Liver (tissue), 3 donors: ENCODE measurements around the gene NUDT16.

ENCODE experiments used
- GABPA ChIP-seq, 2 donors: IDR thresholded peaks in 1 of 2; conservative IDR thresholded peaks in 1 of 2; 2 replicates each; pipeline ENCODE4 v1.6.1; 2016; ENCODE audit warnings: antibody characterized with exemption in 2 of 2, mild to moderate bottlenecking in 1 of 2, moderate library complexity in 1 of 2
- HNF4A ChIP-seq, 2 donors: conservative IDR thresholded peaks; 2 replicates each; pipeline ENCODE4 v1.6.1; 2016; ENCODE audit warnings: antibody characterized with exemption in 2 of 2, mild to moderate bottlenecking in 2 of 2
- JUND ChIP-seq, 2 donors: IDR thresholded peaks; 2 replicates each; pipeline ENCODE4 v1.6.1; 2016; ENCODE audit warnings: antibody characterized with exemption in 2 of 2
- MAX ChIP-seq: IDR thresholded peaks from 2 replicates; pipeline ENCODE4 v1.6.1; 2016; ENCODE audit warnings: antibody characterized with exemption
- RAD21 ChIP-seq, 2 donors: IDR thresholded peaks; 2 replicates each; pipeline ENCODE4 v1.6.1; 2016; ENCODE audit warnings: antibody characterized with exemption in 2 of 2, mild to moderate bottlenecking in 2 of 2
- REST ChIP-seq: IDR thresholded peaks from 2 replicates; pipeline ENCODE4 v1.6.1; 2016; ENCODE audit warnings: antibody characterized with exemption, mild to moderate bottlenecking
- YY1 ChIP-seq: IDR thresholded peaks from 2 replicates; pipeline ENCODE4 v1.6.1; 2016; ENCODE audit warnings: antibody characterized with exemption, mild to moderate bottlenecking
- TF ChIP-seq, protein P1 (sequence below): fragments of 150-350 bp; IDR thresholded peaks from 2 replicates; pipeline ENCODE4 v1.5.1; 2017; ENCODE audit warnings: improper control_type of control experiment, low read depth, low read length; ENCODE audit not compliant: missing input control
- TF ChIP-seq, protein P2 (sequence below): IDR thresholded peaks from 2 replicates; pipeline ENCODE4 v1.6.1; 2016; ENCODE audit warnings: antibody characterized with exemption
- TF ChIP-seq, protein P3 (sequence below): IDR thresholded peaks from 2 replicates; pipeline ENCODE4 v1.6.1; 2016; ENCODE audit warnings: antibody characterized with exemption
- donor health status: healthy.
- donor health status: healthy.

DNA sequence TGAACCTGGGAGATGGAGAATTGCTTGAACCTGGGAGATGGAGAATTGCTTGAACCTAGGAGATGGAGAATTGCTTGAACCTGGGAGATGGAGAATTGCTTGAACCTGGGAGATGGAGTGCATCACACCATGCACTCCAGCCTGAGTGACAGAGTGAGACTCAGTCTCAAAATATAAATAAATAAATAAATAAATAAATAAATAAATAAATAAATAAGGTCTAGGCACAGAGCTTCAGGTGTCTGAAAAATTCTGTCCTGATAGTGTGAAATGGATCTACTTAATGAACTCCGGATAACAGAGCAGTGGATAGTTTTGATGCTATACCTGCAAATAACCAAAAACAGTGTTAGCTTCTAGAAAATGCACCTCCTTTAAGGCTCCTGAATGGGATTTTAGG is 24.3 kb upstream of the NUDT16 start:
- TF ChIP-seq, protein P1, sequence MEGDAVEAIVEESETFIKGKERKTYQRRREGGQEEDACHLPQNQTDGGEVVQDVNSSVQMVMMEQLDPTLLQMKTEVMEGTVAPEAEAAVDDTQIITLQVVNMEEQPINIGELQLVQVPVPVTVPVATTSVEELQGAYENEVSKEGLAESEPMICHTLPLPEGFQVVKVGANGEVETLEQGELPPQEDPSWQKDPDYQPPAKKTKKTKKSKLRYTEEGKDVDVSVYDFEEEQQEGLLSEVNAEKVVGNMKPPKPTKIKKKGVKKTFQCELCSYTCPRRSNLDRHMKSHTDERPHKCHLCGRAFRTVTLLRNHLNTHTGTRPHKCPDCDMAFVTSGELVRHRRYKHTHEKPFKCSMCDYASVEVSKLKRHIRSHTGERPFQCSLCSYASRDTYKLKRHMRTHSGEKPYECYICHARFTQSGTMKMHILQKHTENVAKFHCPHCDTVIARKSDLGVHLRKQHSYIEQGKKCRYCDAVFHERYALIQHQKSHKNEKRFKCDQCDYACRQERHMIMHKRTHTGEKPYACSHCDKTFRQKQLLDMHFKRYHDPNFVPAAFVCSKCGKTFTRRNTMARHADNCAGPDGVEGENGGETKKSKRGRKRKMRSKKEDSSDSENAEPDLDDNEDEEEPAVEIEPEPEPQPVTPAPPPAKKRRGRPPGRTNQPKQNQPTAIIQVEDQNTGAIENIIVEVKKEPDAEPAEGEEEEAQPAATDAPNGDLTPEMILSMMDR = no peak
- no peak for TF ChIP-seq JUND (IDR thresholded peaks at IDR 0.05)
- TF ChIP-seq MAX = no peak
- no peak for TF ChIP-seq GABPA (IDR thresholded peaks at IDR 0.05 in 1 of 2, conservative IDR thresholded peaks at IDR 0.05 in 1 of 2)
- TF ChIP-seq, protein P2, sequence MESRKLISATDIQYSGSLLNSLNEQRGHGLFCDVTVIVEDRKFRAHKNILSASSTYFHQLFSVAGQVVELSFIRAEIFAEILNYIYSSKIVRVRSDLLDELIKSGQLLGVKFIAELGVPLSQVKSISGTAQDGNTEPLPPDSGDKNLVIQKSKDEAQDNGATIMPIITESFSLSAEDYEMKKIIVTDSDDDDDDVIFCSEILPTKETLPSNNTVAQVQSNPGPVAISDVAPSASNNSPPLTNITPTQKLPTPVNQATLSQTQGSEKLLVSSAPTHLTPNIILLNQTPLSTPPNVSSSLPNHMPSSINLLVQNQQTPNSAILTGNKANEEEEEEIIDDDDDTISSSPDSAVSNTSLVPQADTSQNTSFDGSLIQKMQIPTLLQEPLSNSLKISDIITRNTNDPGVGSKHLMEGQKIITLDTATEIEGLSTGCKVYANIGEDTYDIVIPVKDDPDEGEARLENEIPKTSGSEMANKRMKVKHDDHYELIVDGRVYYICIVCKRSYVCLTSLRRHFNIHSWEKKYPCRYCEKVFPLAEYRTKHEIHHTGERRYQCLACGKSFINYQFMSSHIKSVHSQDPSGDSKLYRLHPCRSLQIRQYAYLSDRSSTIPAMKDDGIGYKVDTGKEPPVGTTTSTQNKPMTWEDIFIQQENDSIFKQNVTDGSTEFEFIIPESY = no peak
- TF ChIP-seq YY1 = no peak
- TF ChIP-seq RAD21 (IDR thresholded peaks at IDR 0.05) = no peak
- TF ChIP-seq REST = no peak
- TF ChIP-seq, protein P3, sequence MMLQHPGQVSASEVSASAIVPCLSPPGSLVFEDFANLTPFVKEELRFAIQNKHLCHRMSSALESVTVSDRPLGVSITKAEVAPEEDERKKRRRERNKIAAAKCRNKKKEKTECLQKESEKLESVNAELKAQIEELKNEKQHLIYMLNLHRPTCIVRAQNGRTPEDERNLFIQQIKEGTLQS = no peak
- no peak for TF ChIP-seq HNF4A (conservative IDR thresholded peaks at IDR 0.05)
